Measurements from ENCODE around the gene CFAP54.

- TF ChIP-seq, protein P1, sequence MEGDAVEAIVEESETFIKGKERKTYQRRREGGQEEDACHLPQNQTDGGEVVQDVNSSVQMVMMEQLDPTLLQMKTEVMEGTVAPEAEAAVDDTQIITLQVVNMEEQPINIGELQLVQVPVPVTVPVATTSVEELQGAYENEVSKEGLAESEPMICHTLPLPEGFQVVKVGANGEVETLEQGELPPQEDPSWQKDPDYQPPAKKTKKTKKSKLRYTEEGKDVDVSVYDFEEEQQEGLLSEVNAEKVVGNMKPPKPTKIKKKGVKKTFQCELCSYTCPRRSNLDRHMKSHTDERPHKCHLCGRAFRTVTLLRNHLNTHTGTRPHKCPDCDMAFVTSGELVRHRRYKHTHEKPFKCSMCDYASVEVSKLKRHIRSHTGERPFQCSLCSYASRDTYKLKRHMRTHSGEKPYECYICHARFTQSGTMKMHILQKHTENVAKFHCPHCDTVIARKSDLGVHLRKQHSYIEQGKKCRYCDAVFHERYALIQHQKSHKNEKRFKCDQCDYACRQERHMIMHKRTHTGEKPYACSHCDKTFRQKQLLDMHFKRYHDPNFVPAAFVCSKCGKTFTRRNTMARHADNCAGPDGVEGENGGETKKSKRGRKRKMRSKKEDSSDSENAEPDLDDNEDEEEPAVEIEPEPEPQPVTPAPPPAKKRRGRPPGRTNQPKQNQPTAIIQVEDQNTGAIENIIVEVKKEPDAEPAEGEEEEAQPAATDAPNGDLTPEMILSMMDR (IDR thresholded peaks at IDR 0.05; ENCODE audit: extremely low read depth in 1 of 2, insufficient read depth in 1 of 2, low read depth in 1 of 2, low read length in 2 of 2) = no peak
- TF ChIP-seq POLR2AphosphoS5 (IDR thresholded peaks at IDR 0.05; ENCODE audit: insufficient read depth, low read depth, low read length) (no peak), JUN (IDR thresholded peaks at IDR 0.05; ENCODE audit: borderline replicate concordance, insufficient read depth, insufficient read length, low read depth) (no peak), POLR2A (IDR thresholded peaks at IDR 0.05; ENCODE audit: low read depth, low read length) (no peak)
Observed at GRCh38 chr12:96711364-96711763, 222.0 kb downstream of the CFAP54 start.

Measured in endothelial cell of umbilical vein (primary cell).